Body of pancreas (tissue), 4 donors: ENCODE measurements around the gene TRIM25.

Experiments
- CTCF ChIP-seq, 7 experiments: fragments of 450-650 bp in 4 of 7; fragments of 200-600 bp in 3 of 7; sonication (generic) in 3 of 7; IDR thresholded peaks; one replicate each; pipeline ENCODE4 v1.5.1; 2016 to 2019; ENCODE audit warnings: antibody characterized with exemption in 7 of 7
- POLR2A ChIP-seq, 3 donors: fragments of 450-650 bp; IDR thresholded peaks; one replicate each; pipeline ENCODE4 v1.6.1; 2016; ENCODE audit warnings: antibody characterized with exemption in 3 of 3, mild to moderate bottlenecking in 2 of 3

- no peak for TF ChIP-seq CTCF (IDR thresholded peaks at IDR 0.05)
- no peak for TF ChIP-seq POLR2A (IDR thresholded peaks at IDR 0.05)
Observed at GRCh38 chr17:56926270-56926669, 12.4 kb upstream of the TRIM25 start.
